Fibroblast of peridontal ligament (primary cell): ENCODE measurements around the gene MAGEA9B.
"Not testable (repeated sequence)": the region's sequence is repeated elsewhere in the genome, so short reads cannot be mapped to it uniquely, and the experiment has no call there.

Experiments
- DNase-seq: peaks from one replicate; pipeline ENCODE4 v3.0.0-alpha.2; 2010; ENCODE audit errors: extremely low read depth

The MAGEA9B gene

DNA sequence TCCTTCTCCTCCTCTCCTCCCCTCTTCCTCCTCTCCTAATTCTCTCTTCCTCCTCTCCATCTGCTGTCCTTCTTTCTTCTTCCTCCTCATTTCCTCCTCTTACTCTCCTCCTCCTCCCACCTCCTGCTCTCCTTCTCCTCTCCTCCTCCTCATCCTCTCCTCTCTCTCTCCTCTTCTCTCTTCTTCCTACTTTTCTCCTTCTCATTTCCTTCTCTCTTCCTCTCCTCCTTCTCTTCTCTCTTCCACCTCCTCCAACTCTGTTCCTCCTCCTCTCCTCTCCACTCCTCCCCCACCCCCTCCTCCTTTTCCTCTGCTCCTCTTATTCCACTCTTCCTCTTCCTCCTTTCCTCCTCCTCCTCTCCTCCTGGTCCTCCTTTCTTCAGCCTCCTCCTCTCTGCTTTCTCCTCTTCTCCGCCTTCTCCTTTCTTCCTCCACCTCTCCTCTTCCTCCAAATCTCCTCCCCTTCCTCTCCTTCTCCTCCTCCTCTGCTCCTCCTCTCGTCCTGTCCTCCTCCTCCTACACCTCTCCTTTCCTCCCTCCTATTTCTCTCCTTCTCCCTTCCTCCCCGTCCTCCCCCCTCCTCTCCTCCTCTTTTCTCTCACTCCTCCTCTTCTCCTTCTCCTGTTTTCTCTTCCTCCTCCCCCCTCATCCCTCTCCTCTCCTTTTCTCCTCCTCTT lies 52.2 kb downstream of the MAGEA9B start:
- not testable (repeated sequence) for DNase-seq

- DNase-seq, result not testable (repeated sequence)
These were observed 53.3 kb downstream of the MAGEA9B start for GRCh38 chrX:149533999-149534398.

- not testable (repeated sequence) for DNase-seq
These were observed 54.4 kb downstream of the MAGEA9B start for GRCh38 chrX:149532868-149533267.
